Measurements from ENCODE around the gene STIMATE. TPM values are rescaled to one million over a fixed set of nuclear protein-coding genes. Genes with fewer than 3 reads are reported as not detected.

Gene STIMATE
- total RNA-seq, 2 donors from 2014 or later: 7.6 to 10.3 TPM

DNA sequence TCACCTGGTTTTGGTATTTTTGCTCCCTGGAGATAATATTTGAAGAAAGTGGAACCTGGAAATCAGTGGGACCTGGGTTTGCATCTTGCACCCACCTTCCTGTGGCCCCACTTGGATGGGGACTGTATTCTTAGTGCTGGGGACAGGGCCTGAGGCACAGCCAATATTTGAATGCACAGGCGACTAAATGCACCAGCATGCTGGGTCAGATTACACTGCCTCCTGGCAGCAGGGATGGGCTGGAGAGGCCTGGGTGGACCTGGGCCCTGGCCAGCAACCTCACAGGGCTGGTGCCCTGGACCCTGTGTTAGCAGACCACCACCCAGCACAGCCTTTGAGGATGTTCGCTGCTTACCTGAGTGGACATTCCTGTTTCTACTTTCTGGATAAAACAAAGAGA lies 77.4 kb downstream of the STIMATE start:
- Histone ChIP-seq H3K9me3 (no peaks in the 10 kb centered on the region), H3K4me3 (no peak overlapping the region), H3K4me1 (no peaks in the 10 kb centered on the region), H3K36me3 (peaks cover 8% of the 10 kb centered on the region), H3K27me3 (no peaks in the 10 kb centered on the region), H3K27ac (no peak overlapping the region)
- DNase-seq (ENCODE audit: low spot score): no peak
- TF ChIP-seq, protein P1, sequence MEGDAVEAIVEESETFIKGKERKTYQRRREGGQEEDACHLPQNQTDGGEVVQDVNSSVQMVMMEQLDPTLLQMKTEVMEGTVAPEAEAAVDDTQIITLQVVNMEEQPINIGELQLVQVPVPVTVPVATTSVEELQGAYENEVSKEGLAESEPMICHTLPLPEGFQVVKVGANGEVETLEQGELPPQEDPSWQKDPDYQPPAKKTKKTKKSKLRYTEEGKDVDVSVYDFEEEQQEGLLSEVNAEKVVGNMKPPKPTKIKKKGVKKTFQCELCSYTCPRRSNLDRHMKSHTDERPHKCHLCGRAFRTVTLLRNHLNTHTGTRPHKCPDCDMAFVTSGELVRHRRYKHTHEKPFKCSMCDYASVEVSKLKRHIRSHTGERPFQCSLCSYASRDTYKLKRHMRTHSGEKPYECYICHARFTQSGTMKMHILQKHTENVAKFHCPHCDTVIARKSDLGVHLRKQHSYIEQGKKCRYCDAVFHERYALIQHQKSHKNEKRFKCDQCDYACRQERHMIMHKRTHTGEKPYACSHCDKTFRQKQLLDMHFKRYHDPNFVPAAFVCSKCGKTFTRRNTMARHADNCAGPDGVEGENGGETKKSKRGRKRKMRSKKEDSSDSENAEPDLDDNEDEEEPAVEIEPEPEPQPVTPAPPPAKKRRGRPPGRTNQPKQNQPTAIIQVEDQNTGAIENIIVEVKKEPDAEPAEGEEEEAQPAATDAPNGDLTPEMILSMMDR (IDR thresholded peaks at IDR 0.05): no peak

DNA sequence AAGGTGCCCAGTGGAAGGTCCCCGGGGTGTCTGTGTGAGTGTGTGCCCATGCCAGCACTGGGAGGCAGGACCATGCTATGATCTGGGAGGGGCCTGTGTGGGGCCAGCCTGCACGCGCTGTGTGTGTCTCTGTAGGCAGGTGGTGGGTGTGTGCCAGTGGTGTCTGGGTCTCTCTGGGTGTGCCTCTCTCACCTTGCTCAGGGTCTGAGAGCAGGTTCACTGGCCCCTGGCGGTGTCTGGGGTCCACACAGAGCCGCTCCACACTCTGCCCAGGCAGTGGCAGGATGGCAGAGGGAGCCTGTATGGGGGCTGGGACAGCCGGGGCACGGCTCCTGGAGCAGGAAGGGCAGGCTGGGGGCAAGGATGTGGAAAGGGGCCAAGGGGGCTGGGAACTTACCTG lies 79.5 kb downstream of the STIMATE start:
- H3K9me3 ChIP-seq: no peaks in the 10 kb centered on the region
- no peak for DNase-seq (ENCODE audit: low spot score)
- no peaks in the 10 kb centered on the region for H3K4me1 ChIP-seq
- TF ChIP-seq, protein P1 (IDR thresholded peaks at IDR 0.05): no peak
- H3K27ac ChIP-seq: no peak overlapping the region
- no peak overlapping the region for H3K4me3 ChIP-seq
- no peaks in the 10 kb centered on the region for H3K36me3 ChIP-seq
- no peaks in the 10 kb centered on the region for H3K27me3 ChIP-seq

DNA sequence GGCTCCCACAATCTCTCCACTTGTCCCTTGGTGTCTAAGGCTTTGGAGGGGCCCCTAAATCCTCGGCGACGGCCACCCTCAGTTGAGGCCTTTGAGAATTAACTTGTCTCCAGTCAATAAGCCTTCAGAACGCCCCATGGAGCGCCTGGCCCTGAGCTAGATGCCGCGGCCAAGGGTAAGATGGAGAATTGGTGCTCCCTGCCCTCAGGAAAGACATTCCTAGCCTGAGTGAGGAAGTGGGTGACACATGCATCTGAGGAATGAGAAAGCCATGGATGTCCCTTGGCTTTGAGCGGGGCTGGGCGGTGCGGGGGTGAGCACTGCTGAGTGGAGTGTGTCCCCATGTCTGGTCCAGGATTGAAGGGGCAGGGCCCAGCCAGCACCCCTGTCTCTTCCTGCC lies 80.1 kb downstream of the STIMATE start:
- H3K36me3 ChIP-seq: no peaks in the 10 kb centered on the region

DNA sequence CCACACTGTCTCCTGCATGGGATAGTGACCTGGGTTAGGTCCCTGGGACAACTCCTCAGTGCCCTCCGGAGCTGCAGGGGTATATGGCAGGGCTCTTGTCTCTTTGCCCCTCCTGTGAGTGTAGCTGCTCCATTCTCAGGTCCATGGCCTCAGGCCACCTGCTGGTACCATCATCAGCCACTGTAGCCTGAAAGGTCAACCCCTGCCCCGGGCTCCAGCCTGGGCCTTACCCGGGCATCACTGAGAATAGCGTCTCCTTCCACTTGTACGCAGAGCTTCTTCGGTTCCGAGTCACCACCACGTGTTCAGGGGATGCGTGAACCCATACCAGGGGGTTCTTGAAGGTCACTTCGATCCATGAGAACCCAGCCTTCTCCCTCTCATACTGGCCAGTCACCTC lies 80.7 kb downstream of the STIMATE start:
- Histone ChIP-seq H3K9me3 (no peaks in the 10 kb centered on the region), H3K4me1 (no peaks in the 10 kb centered on the region), H3K36me3 (no peaks in the 10 kb centered on the region), H3K27me3 (no peaks in the 10 kb centered on the region), H3K4me3 (no peak overlapping the region), H3K27ac (no peak overlapping the region)
- DNase-seq (ENCODE audit: low spot score): no peak
- TF ChIP-seq, protein P1 (IDR thresholded peaks at IDR 0.05): no peak

More for the DNA sequence above, 80.1 kb downstream of the STIMATE start:
- Histone ChIP-seq H3K4me3 (no peak overlapping the region), H3K9me3 (no peaks in the 10 kb centered on the region), H3K27me3 (no peaks in the 10 kb centered on the region), H3K4me1 (no peaks in the 10 kb centered on the region), H3K27ac (no peak overlapping the region)
- no peak for DNase-seq (ENCODE audit: low spot score)
- TF ChIP-seq, protein P1 (IDR thresholded peaks at IDR 0.05): no peak

DNA sequence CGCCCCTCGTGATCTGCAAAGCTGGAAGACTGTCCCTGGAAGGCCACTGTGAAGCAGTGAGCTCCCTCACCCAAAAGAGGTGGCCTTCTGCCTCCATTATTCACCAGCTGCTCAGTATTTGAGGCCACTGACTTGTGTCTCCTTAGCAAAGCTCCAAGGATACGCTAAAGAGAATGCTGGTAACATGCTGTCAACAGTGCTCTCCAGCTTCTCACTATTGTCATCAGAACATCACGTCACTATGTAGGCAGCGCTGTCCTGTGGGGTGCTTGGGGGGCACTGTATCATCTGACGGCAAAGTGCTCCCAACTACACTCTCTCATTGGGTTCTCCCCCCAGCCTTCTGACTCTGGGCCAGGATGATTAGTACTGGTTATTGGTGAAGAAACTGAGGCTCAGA lies 81.1 kb downstream of the STIMATE start:
- H3K4me1 ChIP-seq: no peaks in the 10 kb centered on the region
- no peaks in the 10 kb centered on the region for H3K27me3 ChIP-seq
- H3K9me3 ChIP-seq: no peaks in the 10 kb centered on the region
- no peak overlapping the region for H3K4me3 ChIP-seq
- no peaks in the 10 kb centered on the region for H3K36me3 ChIP-seq
- no peak for DNase-seq (ENCODE audit: low spot score)
- TF ChIP-seq, protein P1 (IDR thresholded peaks at IDR 0.05): no peak
- no peak overlapping the region for H3K27ac ChIP-seq

DNA sequence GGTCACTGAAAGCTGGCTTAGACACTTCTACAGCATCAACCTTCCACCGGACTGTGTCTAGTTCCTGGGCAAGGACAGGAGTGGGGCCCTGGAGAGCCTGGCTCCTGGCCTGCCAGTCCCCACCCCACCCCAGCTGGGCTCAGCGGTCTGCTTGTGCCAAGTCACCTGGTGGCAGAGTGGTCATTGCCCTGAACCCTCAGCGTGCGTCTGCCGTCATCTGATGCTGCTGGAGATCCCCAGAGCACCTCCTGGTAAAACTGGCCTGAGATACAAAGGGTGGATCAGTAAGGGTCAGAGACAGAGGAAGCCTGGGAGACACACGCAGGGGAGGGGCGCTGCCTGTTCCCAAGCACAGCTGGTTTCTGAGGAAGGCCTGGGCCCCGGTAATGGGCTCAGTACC lies 83.5 kb downstream of the STIMATE start:
- no peak overlapping the region for H3K4me3 ChIP-seq
- H3K36me3 ChIP-seq: no peaks in the 10 kb centered on the region
- H3K4me1 ChIP-seq: no peaks in the 10 kb centered on the region
- no peaks in the 10 kb centered on the region for H3K27me3 ChIP-seq
- H3K27ac ChIP-seq: no peak overlapping the region
- H3K9me3 ChIP-seq: no peaks in the 10 kb centered on the region
- TF ChIP-seq, protein P1 (IDR thresholded peaks at IDR 0.05): no peak
- no peak for DNase-seq (ENCODE audit: low spot score)

Measured in right atrium auricular region (tissue), 2 donors.